Calu3 (cell line): ENCODE results near the gene DUOXA1. TPM values are rescaled to one million over a fixed set of nuclear protein-coding genes. Genes with fewer than 3 reads are reported as not detected.

Source experiments
- BruUV-seq: library from RNA; stranded (reverse); fragments of 400-500 nt; replicated peaks from 2 replicates; lab custom pipeline; 2021; lab: Mats Ljungman, UMichigan
- CTCF ChIA-PET: fragments of 300-600 bp; sonication (Branson Sonifier 250); formaldehyde crosslinking; loops from one replicate; lab custom pipeline; 2022; ENCODE audit warnings: antibody characterized with exemption; lab: Charles Lee
- DNase-seq: peaks from one replicate; pipeline ENCODE4 v3.0.0; 2022
- H3K27ac Mint-ChIP-seq: one replicate; pipeline ENCODE4 v1.8.0; 2022; ENCODE audit warnings: mixed read lengths; ENCODE audit not compliant: unreplicated experiment
- H3K27me3 Mint-ChIP-seq: one replicate; pipeline ENCODE4 v1.8.0; 2022; ENCODE audit warnings: mixed read lengths; ENCODE audit not compliant: unreplicated experiment
- H3K36me3 Mint-ChIP-seq: one replicate; pipeline ENCODE4 v1.8.0; 2022; ENCODE audit warnings: mild to moderate bottlenecking, moderate library complexity, mixed read lengths; ENCODE audit not compliant: insufficient read depth, unreplicated experiment
- H3K4me1 Mint-ChIP-seq: one replicate; pipeline ENCODE4 v1.8.0; 2022; ENCODE audit warnings: mild to moderate bottlenecking, low read depth, mixed read lengths; ENCODE audit not compliant: unreplicated experiment
- H3K4me3 Mint-ChIP-seq: one replicate; pipeline ENCODE4 v1.8.0; 2022; ENCODE audit warnings: mild to moderate bottlenecking, low read depth, moderate library complexity, mixed read lengths; ENCODE audit not compliant: unreplicated experiment
- H3K9me3 Mint-ChIP-seq: one replicate; pipeline ENCODE4 v1.8.0; 2022; ENCODE audit warnings: low read depth, mixed read lengths; ENCODE audit not compliant: unreplicated experiment
- intact Hi-C: fragments of 100-400 bp; cut with micrococcal nuclease; formaldehyde crosslinking; loops from one replicate; pipeline ENCODE4 v1.10.0; 2022; ENCODE audit not compliant: unreplicated experiment
- total RNA-seq: library from RNA; stranded (reverse); gene quantifications from 2 replicates; pipeline ENCODE4 v1.2.3, GENCODE V29; 2022
- TF ChIP-seq, protein P1 (sequence below): fragments of 200-600 bp; IDR thresholded peaks from one replicate; pipeline ENCODE4 v1.8.0; 2022; ENCODE audit warnings: antibody characterized with exemption; ENCODE audit not compliant: unreplicated experiment

Gene DUOXA1
- total RNA-seq, 1 experiment from 2014 or later, result not detected

DNA sequence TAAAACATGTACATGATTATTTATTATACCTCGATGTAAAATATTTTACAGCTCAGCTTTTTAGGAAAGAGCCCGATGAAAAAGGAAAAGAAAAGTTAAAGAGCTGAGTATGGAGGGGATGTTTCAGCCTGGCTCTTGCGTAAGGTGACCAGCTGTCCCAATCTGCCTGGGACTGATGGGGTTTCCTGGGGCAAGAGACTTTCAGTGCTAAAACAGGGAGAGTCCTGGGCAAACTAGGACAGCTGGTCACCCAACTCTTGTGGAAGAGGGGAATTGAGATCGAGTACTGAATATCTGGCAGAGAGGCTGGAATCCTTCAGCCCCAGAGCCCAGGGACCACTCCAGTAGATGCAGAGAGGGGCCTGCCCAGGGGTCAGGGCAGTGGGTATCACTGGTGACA is 36.7 kb downstream of the DUOXA1 start:
- intact Hi-C loops, result no loop called here
- Mint-ChIP-seq H3K36me3 (no peaks in the 10 kb centered on the region), H3K27me3 (peaks cover 62% of the 10 kb centered on the region), H3K27ac (no peak overlapping the region), H3K4me1 (no peaks in the 10 kb centered on the region), H3K9me3 (no peaks in the 10 kb centered on the region), H3K4me3 (no peak overlapping the region)
- CTCF ChIA-PET, result no interaction called here
- TF ChIP-seq, protein P1, sequence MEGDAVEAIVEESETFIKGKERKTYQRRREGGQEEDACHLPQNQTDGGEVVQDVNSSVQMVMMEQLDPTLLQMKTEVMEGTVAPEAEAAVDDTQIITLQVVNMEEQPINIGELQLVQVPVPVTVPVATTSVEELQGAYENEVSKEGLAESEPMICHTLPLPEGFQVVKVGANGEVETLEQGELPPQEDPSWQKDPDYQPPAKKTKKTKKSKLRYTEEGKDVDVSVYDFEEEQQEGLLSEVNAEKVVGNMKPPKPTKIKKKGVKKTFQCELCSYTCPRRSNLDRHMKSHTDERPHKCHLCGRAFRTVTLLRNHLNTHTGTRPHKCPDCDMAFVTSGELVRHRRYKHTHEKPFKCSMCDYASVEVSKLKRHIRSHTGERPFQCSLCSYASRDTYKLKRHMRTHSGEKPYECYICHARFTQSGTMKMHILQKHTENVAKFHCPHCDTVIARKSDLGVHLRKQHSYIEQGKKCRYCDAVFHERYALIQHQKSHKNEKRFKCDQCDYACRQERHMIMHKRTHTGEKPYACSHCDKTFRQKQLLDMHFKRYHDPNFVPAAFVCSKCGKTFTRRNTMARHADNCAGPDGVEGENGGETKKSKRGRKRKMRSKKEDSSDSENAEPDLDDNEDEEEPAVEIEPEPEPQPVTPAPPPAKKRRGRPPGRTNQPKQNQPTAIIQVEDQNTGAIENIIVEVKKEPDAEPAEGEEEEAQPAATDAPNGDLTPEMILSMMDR, result no peak
- no TSS peak for BruUV-seq
- no peak for DNase-seq

- CTCF ChIA-PET, result no interaction called here
- no peak overlapping the region for H3K27ac Mint-ChIP-seq
- H3K4me1 Mint-ChIP-seq, result no peaks in the 10 kb centered on the region
- DNase-seq, result no peak
- H3K27me3 Mint-ChIP-seq, result peaks cover 72% of the 10 kb centered on the region
- intact Hi-C loops, result no loop called here
- H3K36me3 Mint-ChIP-seq, result no peaks in the 10 kb centered on the region
- H3K9me3 Mint-ChIP-seq, result no peaks in the 10 kb centered on the region
- H3K4me3 Mint-ChIP-seq, result no peak overlapping the region
- BruUV-seq, result no TSS peak
- TF ChIP-seq, protein P1, result no peak
Observed at GRCh38 chr15:45091576-45091975, 38.1 kb downstream of the DUOXA1 start.

DNA sequence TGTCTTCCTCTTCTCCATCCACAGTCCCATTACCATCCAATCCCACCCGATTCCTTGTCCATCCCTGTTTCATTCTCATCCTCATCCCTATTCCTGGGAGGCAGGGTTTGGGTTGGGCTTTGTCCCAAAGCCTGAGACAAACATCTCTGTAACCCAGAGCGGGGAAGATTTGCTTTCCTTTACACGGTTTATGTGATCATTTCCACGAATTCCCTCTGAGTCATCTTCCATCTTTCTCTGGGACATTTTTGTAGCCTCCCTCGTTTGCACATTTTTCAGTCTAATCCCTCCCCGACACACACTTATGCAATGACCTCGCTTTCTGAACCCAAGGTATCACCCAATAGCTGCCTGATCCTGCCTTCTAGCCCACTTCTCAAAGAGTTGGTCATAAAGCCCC is 38.5 kb downstream of the DUOXA1 start:
- CTCF ChIA-PET, result no interaction called here
- DNase-seq, result no peak
- Mint-ChIP-seq H3K9me3 (no peaks in the 10 kb centered on the region), H3K4me1 (no peaks in the 10 kb centered on the region), H3K4me3 (no peak overlapping the region), H3K27ac (no peak overlapping the region), H3K36me3 (no peaks in the 10 kb centered on the region), H3K27me3 (peaks cover 72% of the 10 kb centered on the region)
- intact Hi-C loops, result no loop called here
- TF ChIP-seq, protein P1, result no peak
- BruUV-seq, result no TSS peak

- Mint-ChIP-seq H3K36me3 (no peaks in the 10 kb centered on the region), H3K4me1 (no peaks in the 10 kb centered on the region), H3K4me3 (no peak overlapping the region), H3K9me3 (no peaks in the 10 kb centered on the region), H3K27me3 (peaks cover 73% of the 10 kb centered on the region), H3K27ac (no peak overlapping the region)
- intact Hi-C loops, result no loop called here
- BruUV-seq, result no TSS peak
- CTCF ChIA-PET, result interaction anchor here (1.0 kb wide), 1 partner anchor 24 kb away, joined by 3 read pairs; the partner anchor contains the start of genes DUOX2 and DUOXA2
- TF ChIP-seq, protein P1, result no peak
- DNase-seq, result no peak
Observed at GRCh38 chr15:45089712-45090373, 39.8 kb downstream of the DUOXA1 start.
